HepG2 (cell line): ENCODE data around the gene AGXT. TPM values are rescaled to one million over a fixed set of nuclear protein-coding genes. Genes with fewer than 3 reads are reported as not detected.

Experiments
- ATAC-seq: fragments of 200-7000 bp; cut with Tn5 transposase; 3 replicates; pipeline ENCODE4 v1.9.1; 2020; ENCODE audit warnings: mild to moderate bottlenecking, moderate library complexity
- BruUV-seq: library from RNA; stranded (reverse); fragments of 400-500 nt; replicated peaks from 2 replicates; lab custom pipeline; 2021; lab: Mats Ljungman, UMichigan
- CTCF ChIA-PET: fragments of 300-600 bp; formaldehyde crosslinking; extraction: SDS; loops from one replicate; lab custom pipeline; 2021; ENCODE audit warnings: low total read pairs, inconsistent platforms, low intra/inter-chr PET ratio; lab: Yijun Ruan, JAX
- POLR2A ChIA-PET: fragments of 350-600 bp; sonication (Branson Sonifier 250); formaldehyde crosslinking; loops from one replicate; lab custom pipeline; 2020; ENCODE audit warnings: antibody characterized with exemption, inconsistent platforms; lab: Yijun Ruan, JAX
- DNase-seq: peaks from one replicate; pipeline ENCODE4 v3.0.0-alpha.2; 2015; ENCODE audit warnings: low spot score
- FAIRE-seq: peaks from 3 replicates; lab custom pipeline; 2011; peaks lifted over from hg19 to GRCh38; lab: Jason Lieb, UNC
- H2AFZ ChIP-seq: one replicate; pipeline ENCODE4 v1.6.1; 2011; ENCODE audit warnings: low read length, inconsistent platforms
- H3K27ac ChIP-seq: fragments of 300-600 bp; 3 replicates; pipeline ENCODE4 v1.8.0; 2011; ENCODE audit warnings: mixed run types, mild to moderate bottlenecking, mixed read lengths, low read length, inconsistent platforms; ENCODE audit not compliant: insufficient read depth; ENCODE audit errors: extremely low read length
- H3K27me3 ChIP-seq, 2 experiments: fragments of 200-600 bp in 1 of 2; 2 replicates in 1 of 2; 3 replicates in 1 of 2; pipeline versions ENCODE4 v1.6.0 to v1.8.0; 2011; ENCODE audit warnings: low read length in 2 of 2, mild to moderate bottlenecking in 2 of 2, moderate library complexity in 2 of 2, inconsistent platforms in 1 of 2; ENCODE audit not compliant: insufficient read depth in 2 of 2, control insufficient read depth in 1 of 2
- H3K36me3 ChIP-seq, 2 experiments: fragments of 200-600 bp in 1 of 2; replicated peaks in 1 of 2; 2 replicates in 1 of 2; 3 replicates in 1 of 2; pipeline versions ENCODE4 v1.5.1 to v1.8.0; 2011; ENCODE audit warnings: low read length in 2 of 2, inconsistent platforms in 1 of 2; ENCODE audit not compliant: insufficient read depth in 2 of 2, control insufficient read depth in 1 of 2
- H3K4me1 ChIP-seq: 2 replicates; pipeline ENCODE4 v1.5.1; 2012; ENCODE audit warnings: low read length, inconsistent platforms; ENCODE audit not compliant: insufficient read depth
- H3K4me2 ChIP-seq: 2 replicates; pipeline ENCODE4 v1.6.0; 2011; ENCODE audit warnings: low read depth, low read length, inconsistent platforms
- H3K4me3 ChIP-seq, 3 experiments: fragments of 200-600 bp in 1 of 3; sonication (generic), shearing (Covaris generic) in 1 of 3; replicated peaks in 1 of 3; 2 replicates each; pipeline ENCODE4 v1.5.1; 2011 to 2016; ENCODE audit warnings: low read length in 3 of 3, inconsistent platforms in 2 of 3, low read depth in 2 of 3, mild to moderate bottlenecking in 2 of 3, control low read depth in 1 of 3, mixed read lengths in 1 of 3; ENCODE audit not compliant: insufficient read depth in 1 of 3
- H3K79me2 ChIP-seq: one replicate; pipeline ENCODE4 v1.6.1; 2011; ENCODE audit warnings: low read length, inconsistent platforms; ENCODE audit not compliant: insufficient read depth
- H3K9ac ChIP-seq: 2 replicates; pipeline ENCODE4 v1.6.0; 2011; ENCODE audit warnings: mild to moderate bottlenecking, low read depth, low read length, inconsistent platforms; ENCODE audit not compliant: insufficient read depth
- H3K9me3 ChIP-seq: 2 replicates; pipeline ENCODE4 v1.5.1; 2012; ENCODE audit warnings: mild to moderate bottlenecking, low read length
- H4K20me1 ChIP-seq: 2 replicates; pipeline ENCODE4 v1.6.0; 2011; ENCODE audit warnings: inconsistent platforms, mild to moderate bottlenecking, low read length, moderate library complexity; ENCODE audit not compliant: insufficient read depth
- EHMT2 ChIP-seq: fragments of 200-600 bp; sonication (generic); IDR thresholded peaks from 2 replicates; pipeline ENCODE4 v1.7.0; 2017; ENCODE audit warnings: antibody characterized with exemption, low read depth, low read length, borderline replicate concordance
- GMEB1 ChIP-seq: sonication (generic); formaldehyde crosslinking; IDR thresholded peaks from 2 replicates; pipeline ENCODE4 v1.5.1; 2020; ENCODE audit warnings: missing genetic modification reagents, mild to moderate bottlenecking, borderline replicate concordance
- GTF3A ChIP-seq: sonication (generic); formaldehyde crosslinking; conservative IDR thresholded peaks from 2 replicates; pipeline ENCODE4 v1.4.0; 2020; ENCODE audit warnings: mild to moderate bottlenecking, missing genetic modification reagents
- HINFP ChIP-seq: sonication (generic); formaldehyde crosslinking; IDR thresholded peaks from 2 replicates; pipeline ENCODE4 v1.4.0; 2020; ENCODE audit warnings: low read depth, mild to moderate bottlenecking, missing genetic modification reagents
- HNRNPL ChIP-seq: fragments of 200-400 bp; formaldehyde crosslinking; IDR thresholded peaks from 2 replicates; pipeline ENCODE4 v1.6.1; 2017; ENCODE audit warnings: mild to moderate bottlenecking, low read depth, low read length
- HOXA5 ChIP-seq: sonication (generic); formaldehyde crosslinking; IDR thresholded peaks from 2 replicates; pipeline ENCODE4 v1.4.0; 2020; ENCODE audit warnings: missing genetic modification reagents
- IKZF4 ChIP-seq: sonication (generic); formaldehyde crosslinking; IDR thresholded peaks from 2 replicates; pipeline ENCODE4 v1.5.1; 2020; ENCODE audit warnings: borderline replicate concordance, mild to moderate bottlenecking, low read depth, missing genetic modification reagents; ENCODE audit errors: not compliant biosample characterization
- MEIS1 ChIP-seq: sonication (generic); formaldehyde crosslinking; IDR thresholded peaks from 2 replicates; pipeline ENCODE4 v1.9.0; 2021; ENCODE audit warnings: mild to moderate bottlenecking, missing genetic modification reagents, moderate library complexity, borderline replicate concordance
- PAWR ChIP-seq: sonication (generic); formaldehyde crosslinking; IDR thresholded peaks from 2 replicates; pipeline ENCODE4 v1.4.0; 2020; ENCODE audit warnings: missing genetic modification reagents, mild to moderate bottlenecking, borderline replicate concordance
- SMYD3 ChIP-seq: sonication (generic); formaldehyde crosslinking; IDR thresholded peaks from 2 replicates; pipeline ENCODE4 v1.8.1; 2023; ENCODE audit warnings: mild to moderate bottlenecking, missing genetic modification reagents
- ZMAT5 ChIP-seq: sonication (generic); formaldehyde crosslinking; IDR thresholded peaks from 2 replicates; pipeline ENCODE4 v1.5.0; 2020; ENCODE audit warnings: mild to moderate bottlenecking, low read depth, missing genetic modification reagents, borderline replicate concordance
- ZNF276 ChIP-seq: sonication (generic); formaldehyde crosslinking; IDR thresholded peaks from 2 replicates; pipeline ENCODE4 v1.4.0; 2020; ENCODE audit warnings: mild to moderate bottlenecking, low read depth, missing genetic modification reagents
- ZNF292 ChIP-seq: sonication (generic); formaldehyde crosslinking; IDR thresholded peaks from 2 replicates; pipeline ENCODE4 v1.8.1; 2022; ENCODE audit warnings: mild to moderate bottlenecking, low read depth, missing genetic modification reagents, borderline replicate concordance
- ZNF512B ChIP-seq: sonication (generic); formaldehyde crosslinking; IDR thresholded peaks from 2 replicates; pipeline ENCODE4 v1.5.1; 2020; ENCODE audit warnings: missing genetic modification reagents, mild to moderate bottlenecking, borderline replicate concordance
- ZNF619 ChIP-seq: sonication (generic); formaldehyde crosslinking; IDR thresholded peaks from 2 replicates; pipeline ENCODE4 v1.4.0; 2020; ENCODE audit warnings: mild to moderate bottlenecking, missing genetic modification reagents
- ZSCAN12 ChIP-seq: sonication (generic); formaldehyde crosslinking; IDR thresholded peaks from 2 replicates; pipeline ENCODE4 v1.9.0; 2021; ENCODE audit warnings: mild to moderate bottlenecking, missing genetic modification reagents
- WGBS: methylation state at CpG from one replicate; pipeline ENCODE4 v1.1.6; 2017; ENCODE audit warnings: low lambda C conversion rate; 5-methylcytosine and 5-hydroxymethylcytosine counted together
- in situ Hi-C: cut with HindIII; loops from 2 replicates; pipeline ENCODE4 v1.10.0; 2017; ENCODE audit warnings: low pct_unique_long_range_greater_than_20kb; ENCODE audit not compliant: extremely low pct_ligation_motif_present
- intact Hi-C: fragments of 100-400 bp; cut with micrococcal nuclease; formaldehyde crosslinking; loops from one replicate; pipeline ENCODE4 v1.10.0; 2022; ENCODE audit not compliant: unreplicated experiment
- polyA plus RNA-seq, 8 experiments: library from polyadenylated mRNA; depleted of rRNA in 3 of 8; stranded (reverse) in 7 of 8; unstranded in 1 of 8; fragments of >200 nt; fragmentation: Illumina TruSeq in 4 of 8; extraction: Trizol in 4 of 8; gene quantifications; 2 replicates each; pipeline versions ENCODE4 v1.2.1 to v1.2.3, GENCODE V29; 2011 to 2016; ENCODE audit warnings: low read depth in 4 of 8, missing spikeins in 1 of 8, mixed read lengths in 1 of 8; ENCODE audit not compliant: insufficient read depth in 1 of 8
- total RNA-seq, 5 experiments: library from RNA; depleted of rRNA; stranded (reverse); fragments of >200 nt; fragmentation: Illumina TruSeq; extraction: Trizol; gene quantifications; 2 replicates each; pipeline ENCODE4 v1.2.3, GENCODE V29; 2016; ENCODE audit warnings: low read depth in 1 of 5

AGXT gene
- total and polyA plus RNA-seq, 2 of the 13 experiments (the other 11 are each of a cell fraction or from before 2014, with no cell fraction given) = 41.9 to 96.1 TPM

- Histone ChIP-seq H3K27me3 (peaks cover 14 to 96% of the 10 kb centered on the region in 2 experiments; a peak in 4 of 5 replicates), H3K36me3 (no peaks in the 10 kb centered on the region), H3K4me3 (no peak overlapping the region), H3K79me2 (no peaks in the 10 kb centered on the region), H3K27ac (no peak overlapping the region), H3K9me3 (no peaks in the 10 kb centered on the region), H3K4me1 (no peaks in the 10 kb centered on the region), H2AFZ (no peak overlapping the region), H3K4me2 (no peak overlapping the region), H3K9ac (no peak overlapping the region)
- WGBS = 32% methylated on average over 4 of the region's 4 CpGs
- CTCF ChIA-PET = no interaction called here
- intact Hi-C loops = loop anchor here (5.0 kb wide), 1 partner anchor 977 kb away; no protein-coding TSS in a partner anchor
- POLR2A ChIA-PET = no interaction called here
- no peak for FAIRE-seq
- no TSS peak for BruUV-seq
- no peak for ATAC-seq
- in situ Hi-C loops = no loop called here
- TF ChIP-seq SMYD3 (CRISPR knock-in tag) = no peak
- no peak for TF ChIP-seq GTF3A
- TF ChIP-seq PAWR (CRISPR knock-in tag) = no peak
- TF ChIP-seq EHMT2 = no peak
- no peak for TF ChIP-seq IKZF4 (CRISPR knock-in tag)
- no peak for TF ChIP-seq ZNF619 (CRISPR knock-in tag)
- TF ChIP-seq HINFP (CRISPR knock-in tag) = no peak
- TF ChIP-seq GMEB1 = no peak
- TF ChIP-seq HNRNPL = no peak
- TF ChIP-seq ZMAT5 (CRISPR knock-in tag) = no peak
- no peak for TF ChIP-seq ZNF276 (CRISPR knock-in tag)
- TF ChIP-seq ZNF292 (CRISPR knock-in tag) = no peak
- TF ChIP-seq MEIS1 (CRISPR knock-in tag) = no peak
- TF ChIP-seq HOXA5 (CRISPR knock-in tag) = no peak
- no peak for TF ChIP-seq ZSCAN12 (CRISPR knock-in tag)
- TF ChIP-seq ZNF512B (CRISPR knock-in tag) = no peak
- TF ChIP-seq, all 625 proteins: peak for 0
- no peak for DNase-seq
- H4K20me1 ChIP-seq = no peaks in the 10 kb centered on the region; the same call in 1 of the 2 replicates
These were observed 43.1 kb upstream of the AGXT start for GRCh38 chr2:240825476-240825875.
